GM18870 (cell line): ENCODE measurements around the gene N4BP2.
"Not testable (repeated sequence)": the region's sequence is repeated elsewhere in the genome, so short reads cannot be mapped to it uniquely, and the experiment has no call there.

Source experiments
- ATAC-seq: cut with Tn5 transposase; IDR thresholded peaks from one replicate; pipeline ENCODE4 v1.9.1; 2021; ENCODE audit warnings: moderate library complexity; ENCODE audit not compliant: unreplicated experiment

Gene N4BP2

DNA sequence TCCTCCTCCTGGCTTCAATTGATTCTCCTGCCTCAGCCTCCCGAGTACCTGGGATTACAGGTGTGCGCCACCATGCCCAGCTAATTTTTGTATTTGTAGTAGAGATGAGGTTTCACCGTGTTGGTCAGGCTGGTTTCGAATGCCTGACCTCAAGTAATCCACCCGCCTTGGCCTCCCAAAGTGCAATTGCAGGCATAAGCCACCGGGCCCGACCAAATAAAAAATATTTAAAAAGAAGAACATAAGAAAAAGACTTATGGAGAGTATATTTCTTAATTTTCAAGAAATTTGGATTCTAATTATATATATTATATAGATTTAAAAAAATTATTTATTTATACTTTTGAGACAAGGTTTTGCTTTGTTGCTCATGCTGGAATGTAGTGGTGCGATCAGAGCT is 29.8 kb downstream of the N4BP2 start:
- ATAC-seq, result no peak

DNA sequence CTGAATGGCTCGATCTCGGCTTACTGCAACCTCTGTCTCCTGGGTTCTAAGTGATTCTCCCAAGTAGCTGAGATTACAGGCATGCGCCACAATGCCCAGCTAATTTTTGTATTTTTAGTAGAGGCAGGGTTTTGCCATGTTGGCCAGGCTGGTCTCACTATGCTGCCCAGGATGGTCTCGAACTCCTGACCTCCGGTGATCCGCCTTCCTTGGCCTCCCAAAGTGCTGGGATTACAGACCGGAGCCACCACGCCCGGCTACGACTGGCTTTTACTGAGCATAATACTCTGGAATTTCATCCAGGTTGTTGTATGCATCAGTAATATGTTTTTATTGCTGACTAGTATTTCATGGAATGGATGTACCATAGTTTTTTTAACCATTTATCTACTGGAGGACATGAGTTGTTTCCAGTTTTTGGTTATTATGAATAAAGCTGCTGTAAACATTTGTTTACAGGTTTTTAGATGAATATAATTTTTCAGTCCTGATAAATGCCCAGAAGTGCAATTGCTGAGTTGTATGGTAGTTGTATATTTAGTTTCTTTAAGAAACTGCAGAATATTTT is 31.2 kb downstream of the N4BP2 start:
- no peak for ATAC-seq

DNA sequence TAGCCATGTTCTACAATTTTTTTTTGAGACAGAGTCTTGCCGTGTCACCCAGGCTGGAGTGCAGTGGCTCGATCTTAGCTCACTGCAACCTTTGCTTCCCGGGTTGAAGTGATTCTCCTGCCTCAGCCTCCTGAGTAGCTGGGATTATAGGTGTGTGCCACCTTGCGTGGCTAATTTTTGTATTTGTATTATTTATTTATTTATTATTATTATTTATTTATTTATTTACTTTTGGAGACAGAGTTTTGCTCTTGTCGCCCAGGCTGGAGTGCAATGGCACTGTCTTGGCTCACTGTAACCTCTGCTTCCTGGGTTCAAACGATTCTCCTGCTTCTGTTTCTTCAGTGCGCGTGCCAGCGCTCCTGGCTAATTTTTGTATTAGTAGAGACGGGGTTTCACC is 36.8 kb downstream of the N4BP2 start:
- not testable (repeated sequence) for ATAC-seq

DNA sequence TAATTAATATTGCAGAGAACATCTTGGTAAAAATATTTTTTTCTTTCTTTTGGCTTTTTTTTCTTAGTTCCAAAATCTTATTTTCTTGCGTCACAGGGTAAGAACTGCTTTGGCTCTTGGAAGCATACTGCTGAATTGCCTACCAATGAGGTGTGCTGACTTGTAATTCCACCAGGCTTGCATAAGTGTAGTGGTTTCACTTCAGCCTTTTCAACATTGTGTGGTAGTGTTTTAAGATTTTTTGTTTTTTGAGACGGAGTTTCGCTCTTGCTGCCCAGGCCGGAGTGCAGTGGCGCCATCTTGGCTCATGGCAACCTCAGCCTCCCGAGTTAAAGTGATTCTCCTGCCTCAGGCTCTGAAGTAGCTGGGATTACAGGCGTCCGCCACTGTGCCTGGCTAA is 42.4 kb downstream of the N4BP2 start:
- no peak for ATAC-seq

DNA sequence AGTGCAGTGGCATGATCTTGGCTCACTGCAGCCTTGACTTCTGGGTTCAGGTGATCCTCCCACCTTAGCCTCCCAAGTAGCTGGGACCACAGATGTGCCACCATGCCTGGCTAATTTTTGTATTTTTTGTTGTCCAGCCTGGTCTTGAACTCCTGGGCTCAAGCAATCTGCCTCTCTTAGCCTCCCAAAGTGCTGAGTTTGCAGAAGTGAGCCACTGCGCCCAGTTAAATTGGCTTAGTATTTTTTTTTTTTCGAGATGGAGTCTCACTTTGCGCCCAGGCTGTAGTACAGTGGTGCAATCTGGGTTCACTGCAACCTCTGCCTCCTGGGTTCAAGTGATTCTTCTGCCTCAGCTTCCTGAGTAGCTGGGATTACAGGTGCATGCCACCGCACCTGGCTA is 50.5 kb downstream of the N4BP2 start:
- not testable (repeated sequence) for ATAC-seq

DNA sequence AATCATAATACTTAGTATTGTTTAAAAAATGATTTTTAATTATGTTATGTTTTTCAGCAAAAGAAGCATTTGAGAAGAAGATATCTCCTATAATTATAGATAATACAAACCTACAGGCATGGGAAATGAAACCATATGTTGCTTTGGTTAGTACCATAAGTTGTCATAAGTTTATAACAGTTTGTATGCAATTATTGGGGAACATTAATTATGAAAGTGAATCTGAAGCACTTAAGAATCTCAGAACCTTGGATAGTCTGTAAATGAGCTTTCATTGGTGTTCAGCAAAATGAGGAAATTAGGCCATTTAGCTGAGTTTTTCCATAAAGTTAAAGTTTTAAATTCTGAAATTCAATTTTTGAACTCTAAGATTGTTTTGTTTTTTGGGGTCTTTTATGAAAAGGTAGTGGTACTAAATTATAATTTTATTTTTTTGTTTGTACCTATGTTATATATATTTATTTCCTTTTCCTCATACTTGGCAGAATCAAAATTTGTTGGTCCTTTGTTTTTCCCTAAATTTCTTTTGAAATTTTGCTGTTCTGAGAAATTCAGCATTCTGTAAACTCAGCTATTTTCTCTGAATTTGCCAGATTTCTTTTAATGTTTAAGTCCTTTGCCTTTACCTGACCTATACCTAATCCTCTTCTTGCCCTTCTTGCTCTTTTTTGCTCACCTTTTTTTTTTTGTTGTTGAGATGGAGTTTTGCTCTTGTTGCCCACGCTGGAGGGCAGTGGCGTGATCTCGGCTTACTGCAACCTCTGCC is 55.6 kb downstream of the N4BP2 start:
- ATAC-seq, result no peak

DNA sequence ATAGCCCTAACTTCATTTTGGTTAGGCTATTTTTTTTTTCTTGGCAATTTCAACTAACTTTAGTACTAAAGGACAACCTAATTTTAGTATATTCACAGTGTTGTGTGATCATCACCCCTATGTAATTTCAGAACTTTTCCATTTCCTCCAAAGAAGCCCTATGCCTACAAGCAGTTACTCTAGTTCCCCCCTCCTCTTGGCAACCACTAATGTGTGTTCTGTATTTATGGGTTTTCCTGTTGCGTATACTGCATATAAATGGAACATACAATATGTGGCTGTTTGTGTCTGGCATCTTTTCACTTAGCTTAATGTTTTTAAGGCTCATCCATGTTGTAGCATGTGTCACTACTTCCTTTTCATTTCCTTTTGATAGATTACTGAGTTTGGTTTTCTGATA is 57.6 kb downstream of the N4BP2 start:
- no peak for ATAC-seq

DNA sequence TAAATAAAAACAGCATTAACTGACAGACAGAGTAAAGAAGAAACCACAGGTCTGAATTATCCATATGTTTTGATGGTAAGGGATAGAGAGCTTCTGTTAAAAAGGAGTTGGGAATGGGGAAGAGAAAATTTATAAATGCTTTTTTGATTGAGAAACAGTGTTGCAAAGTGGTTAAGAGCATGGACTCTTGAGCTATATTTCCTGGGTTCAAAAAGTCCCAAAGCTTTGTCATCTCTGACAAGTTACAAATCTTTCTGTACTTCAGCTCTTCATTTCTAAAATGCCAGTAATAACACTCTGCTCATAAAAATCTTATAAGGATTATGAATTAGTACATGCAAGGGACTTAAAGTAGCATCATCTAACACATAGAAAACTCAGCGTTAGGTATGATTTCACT is 62.2 kb downstream of the N4BP2 start:
- ATAC-seq, result no peak

DNA sequence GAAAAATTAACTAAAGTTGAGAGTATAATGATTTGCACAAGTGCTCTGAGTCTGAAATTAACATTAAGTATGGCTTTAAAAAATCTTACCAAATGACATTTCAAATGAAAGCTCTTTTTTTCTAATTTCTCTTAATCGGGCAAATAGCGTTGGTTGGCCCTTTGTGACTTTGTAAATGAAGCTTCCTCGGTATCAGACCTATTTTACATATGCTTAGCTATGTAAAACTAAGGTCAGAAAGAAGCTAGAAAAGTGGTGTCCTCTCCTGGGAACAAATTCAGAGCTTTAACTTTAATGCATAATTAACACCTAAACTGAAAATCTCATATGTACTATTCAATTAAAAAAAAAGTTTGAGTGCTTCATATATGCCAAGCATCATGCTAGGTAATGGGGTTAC is 62.7 kb downstream of the N4BP2 start:
- no peak for ATAC-seq

DNA sequence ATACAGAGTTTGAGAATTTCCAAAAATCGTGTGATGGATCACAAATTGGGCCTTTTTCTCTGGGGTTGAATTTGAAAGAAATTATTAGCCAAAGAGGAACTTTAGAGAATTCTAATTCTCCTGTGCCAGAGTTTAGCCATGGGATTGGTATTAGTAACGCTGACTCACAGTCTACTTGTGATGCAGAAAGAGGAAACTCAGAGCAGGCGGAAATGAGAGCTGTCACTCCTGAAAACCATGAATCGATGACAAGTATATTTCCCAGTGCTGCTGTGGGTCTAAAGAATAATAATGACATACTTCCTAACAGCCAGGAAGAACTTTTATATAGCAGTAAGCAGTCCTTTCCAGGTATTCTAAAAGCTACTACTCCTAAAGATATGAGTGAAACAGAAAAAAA is 64.9 kb downstream of the N4BP2 start:
- no peak for ATAC-seq

DNA sequence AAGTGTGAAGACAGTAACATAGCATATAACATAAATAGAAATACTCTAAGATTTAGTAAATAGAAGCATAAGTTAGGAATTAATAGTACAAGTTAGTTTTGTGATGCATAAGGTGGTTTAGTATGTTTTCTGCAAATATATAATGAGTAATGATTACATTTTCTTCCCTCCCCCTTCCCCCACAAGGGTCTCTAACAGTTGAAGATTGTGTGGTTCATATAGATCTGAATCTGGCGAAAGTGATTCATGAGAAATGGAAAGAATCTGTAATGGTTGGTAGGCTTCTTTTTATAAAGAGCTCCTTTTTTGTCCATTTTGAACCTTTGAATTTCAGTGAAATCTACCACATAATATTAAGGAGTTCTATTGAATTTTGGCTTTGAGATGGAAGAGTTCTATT is 66.3 kb downstream of the N4BP2 start:
- ATAC-seq, result no peak

DNA sequence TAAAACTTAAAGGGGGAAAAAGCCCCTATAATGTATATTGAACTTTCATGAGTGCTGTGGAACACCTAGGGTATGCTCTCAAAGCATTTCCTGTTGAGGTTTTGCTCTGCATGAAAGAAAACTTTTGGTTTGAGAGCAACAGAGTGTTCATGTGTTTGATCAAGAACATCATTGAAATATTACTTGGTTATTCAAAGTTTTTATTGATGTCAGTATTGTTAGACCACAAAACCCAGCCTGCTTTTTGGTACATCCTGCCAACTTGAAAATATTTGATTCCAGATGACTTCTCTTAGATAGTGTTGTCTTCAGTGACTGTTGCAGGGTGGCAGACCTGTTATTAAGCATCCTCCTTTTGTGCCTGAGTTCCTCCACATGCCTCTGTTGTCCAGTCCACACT is 68.0 kb downstream of the N4BP2 start:
- ATAC-seq, result no peak

DNA sequence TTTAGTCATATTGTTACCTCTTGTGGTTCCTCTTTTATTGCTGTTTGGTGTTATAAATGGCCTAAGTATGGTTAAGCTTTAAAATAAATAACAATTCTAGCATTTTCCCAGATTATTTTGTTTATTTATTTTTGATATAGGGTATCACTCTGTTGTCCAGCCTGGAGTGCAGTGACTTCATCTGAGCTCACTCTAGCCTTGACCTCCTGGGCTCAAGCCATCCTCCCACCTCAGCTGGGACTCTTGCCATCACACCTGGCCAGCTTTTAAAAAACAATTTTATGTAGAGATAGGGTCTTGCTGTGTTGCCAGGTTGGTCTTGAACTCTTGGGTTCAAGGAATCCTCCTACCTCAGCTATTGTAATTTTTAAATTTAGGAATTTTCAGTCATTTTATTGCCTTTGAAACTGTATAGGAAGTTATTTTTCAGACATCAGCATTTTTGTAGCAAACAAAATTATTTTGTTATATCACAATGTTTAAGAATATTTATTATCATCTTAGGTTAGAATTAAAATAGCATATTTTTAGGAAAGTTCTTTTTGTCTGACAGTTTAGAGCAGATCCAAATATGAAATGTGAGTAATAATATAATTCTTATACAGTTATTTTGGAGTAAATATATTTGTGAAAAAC is 73.9 kb downstream of the N4BP2 start:
- no peak for ATAC-seq

DNA sequence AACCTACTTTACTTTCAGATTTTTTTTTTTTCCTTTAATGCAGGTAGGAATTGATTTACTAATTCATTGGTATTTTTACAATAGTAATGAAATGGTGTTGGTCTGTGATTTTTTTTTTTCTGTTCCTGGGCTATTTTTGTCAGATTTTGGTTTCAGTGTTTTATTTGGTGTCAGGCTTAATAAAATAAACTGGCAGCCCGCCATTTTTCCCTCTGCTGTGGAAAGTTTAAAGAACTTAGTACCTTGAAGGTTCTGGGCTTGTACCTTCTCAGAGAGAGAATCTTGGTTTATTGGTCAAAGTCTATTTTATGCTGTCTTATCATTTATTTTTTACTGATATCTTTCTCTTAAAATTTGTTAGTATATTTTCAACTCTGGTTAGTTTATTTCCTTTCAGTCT is 76.2 kb downstream of the N4BP2 start:
- no peak for ATAC-seq

DNA sequence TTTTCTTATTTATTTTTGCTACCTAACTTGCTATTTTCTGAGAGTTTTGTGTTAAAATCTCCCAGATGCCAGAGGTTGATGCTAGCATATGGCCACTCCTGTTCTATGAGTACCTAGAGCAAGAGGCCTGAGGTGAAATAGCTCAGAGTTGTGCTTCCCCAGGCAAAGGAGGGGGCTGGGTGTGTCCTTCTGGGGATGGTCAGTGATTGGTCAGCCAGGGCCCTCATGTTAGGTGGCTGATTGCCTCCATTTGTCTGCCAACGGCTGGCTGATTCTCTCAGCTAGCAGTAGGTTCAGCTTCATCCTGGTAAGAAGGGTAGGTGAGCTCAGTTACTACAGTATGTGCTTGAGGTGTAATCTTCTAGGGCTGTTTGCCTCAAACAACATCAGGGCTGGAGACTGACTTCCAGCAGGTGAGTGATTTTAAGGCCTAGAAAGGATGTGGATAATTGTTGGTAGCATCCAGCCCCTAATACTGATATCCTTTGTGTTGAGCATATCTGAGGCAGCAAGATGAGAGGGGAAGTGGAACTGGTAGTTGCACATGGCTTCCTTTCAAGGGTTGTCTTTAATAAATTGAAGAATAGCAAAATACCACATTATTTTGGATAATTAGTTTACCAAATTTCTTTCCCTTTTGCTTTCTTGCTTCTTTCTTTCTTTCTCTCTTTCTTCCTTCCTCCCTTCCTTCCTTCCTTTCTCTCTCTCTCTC is 77.7 kb downstream of the N4BP2 start:
- ATAC-seq, result no peak

DNA sequence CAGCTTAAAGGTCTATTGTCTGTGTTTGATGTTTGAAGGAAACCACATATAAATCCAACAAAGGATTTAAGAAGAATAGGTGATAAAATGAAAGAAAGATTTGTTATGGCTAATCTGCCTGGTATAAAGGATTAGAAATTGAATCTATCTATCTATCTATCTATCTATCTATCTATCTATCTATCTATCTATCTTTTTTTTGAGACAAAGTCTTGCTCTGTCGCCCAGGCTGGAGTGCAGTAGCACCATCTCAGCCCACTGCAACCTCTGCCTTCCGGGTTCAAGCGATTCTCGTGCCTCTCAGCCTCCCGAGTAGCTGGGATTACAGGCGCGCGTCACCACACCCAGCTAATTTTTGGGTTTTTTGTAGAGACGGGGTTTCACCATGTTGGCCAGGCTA is 79.6 kb downstream of the N4BP2 start:
- not testable (repeated sequence) for ATAC-seq

DNA sequence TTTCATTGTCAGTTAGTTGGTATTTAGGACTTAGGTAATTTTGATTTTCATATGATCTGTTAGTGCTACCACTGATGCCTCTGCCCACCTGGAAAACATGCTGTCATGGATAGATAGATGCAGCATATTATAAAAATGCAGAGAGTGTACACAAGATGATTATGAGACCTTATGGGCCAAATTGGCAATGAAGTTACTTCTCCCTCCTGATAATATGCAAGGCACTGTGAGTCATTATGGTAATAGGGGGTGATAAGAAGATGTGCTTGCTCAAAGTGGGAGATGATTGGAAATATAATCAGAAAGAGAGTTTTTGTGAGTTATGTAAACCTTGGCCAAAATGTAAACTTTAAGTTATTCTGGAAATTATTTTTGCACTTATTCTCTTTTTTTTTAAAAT is 83.5 kb downstream of the N4BP2 start:
- no peak for ATAC-seq

DNA sequence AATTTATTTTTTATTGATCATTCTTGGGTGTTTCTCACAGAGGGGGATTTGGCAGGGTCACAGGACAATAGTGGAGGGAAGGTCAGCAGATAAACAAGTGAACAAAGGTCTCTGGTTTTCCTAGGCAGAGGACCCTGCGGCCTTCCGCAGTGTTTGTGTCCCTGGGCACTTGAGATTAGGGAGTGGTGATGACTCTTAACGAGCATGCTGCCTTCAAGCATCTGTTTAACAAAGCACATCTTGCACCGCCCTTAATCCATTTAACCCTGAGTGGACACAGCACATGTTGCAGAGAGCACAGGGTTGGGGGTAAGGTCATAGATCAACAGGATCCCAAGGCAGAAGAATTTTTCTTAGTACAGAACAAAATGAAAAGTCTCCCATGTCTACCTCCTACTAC is 83.9 kb downstream of the N4BP2 start:
- not testable (repeated sequence) for ATAC-seq

DNA sequence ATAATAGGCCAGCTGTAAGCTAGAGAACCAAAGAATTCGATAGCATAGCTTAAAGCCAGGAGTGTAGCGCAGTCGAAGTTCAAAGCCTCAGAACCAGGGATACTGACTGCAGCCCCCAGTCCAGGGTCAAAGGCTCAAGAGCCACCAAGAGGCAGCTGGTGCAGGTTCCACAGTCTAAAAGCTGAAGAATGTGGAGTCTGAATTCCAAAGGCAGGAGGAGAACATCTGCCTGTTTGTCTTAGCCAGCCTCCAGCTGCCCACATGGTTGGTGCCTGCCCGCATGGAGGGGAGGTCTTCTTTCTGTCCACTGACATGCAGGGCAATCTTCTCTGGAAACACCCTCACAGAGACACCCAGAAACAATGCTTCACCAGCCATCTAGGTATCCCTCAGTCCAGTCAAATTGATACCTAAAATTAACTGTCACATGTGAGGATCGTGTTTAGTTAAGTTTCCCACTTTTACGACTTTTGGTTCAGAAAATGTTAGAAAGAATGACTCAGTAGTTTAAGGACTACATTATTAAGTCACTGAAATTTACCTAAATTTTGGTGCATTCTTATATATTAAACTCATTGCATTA is 87.4 kb downstream of the N4BP2 start:
- ATAC-seq, result no peak

DNA sequence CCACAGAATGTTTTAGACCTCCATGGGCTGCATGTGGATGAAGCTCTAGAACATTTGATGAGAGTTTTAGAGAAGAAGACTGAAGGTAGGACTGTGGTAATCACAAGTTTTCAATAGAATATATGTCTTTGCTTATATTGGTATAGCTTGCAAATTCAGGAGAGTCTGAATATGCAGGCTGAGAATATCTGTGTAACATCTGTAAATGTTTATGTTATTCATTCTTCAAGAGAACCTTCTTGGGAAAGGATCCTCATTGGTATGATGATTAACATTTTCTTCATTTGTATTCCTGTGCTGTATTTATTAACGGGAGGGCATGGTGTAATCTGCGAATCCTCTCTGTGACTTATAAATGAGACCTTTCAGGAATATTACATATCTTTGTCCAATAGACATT is 88.1 kb downstream of the N4BP2 start:
- no peak for ATAC-seq

DNA sequence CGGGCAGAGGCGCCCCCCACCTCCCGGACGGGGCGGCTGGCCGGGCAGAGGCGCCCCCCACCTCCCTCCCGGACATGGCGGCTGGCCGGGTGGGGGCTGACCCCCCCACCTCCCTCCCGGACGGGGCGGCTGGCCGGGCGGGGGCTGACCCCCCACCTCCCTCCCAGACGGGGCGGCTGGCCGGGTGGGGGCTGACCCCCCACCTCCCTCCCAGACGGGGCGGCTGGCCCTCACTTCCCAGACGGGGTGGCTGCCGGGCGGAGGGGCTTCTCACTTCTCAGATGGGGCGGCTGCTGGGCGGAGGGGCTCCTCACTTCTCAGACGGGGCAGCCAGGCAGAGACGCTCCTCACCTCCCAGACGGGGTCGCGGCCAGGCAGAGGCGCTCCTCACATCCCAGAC is 90.8 kb downstream of the N4BP2 start:
- not testable (repeated sequence) for ATAC-seq
